Glutamatergic neuron (in vitro differentiated cells): ENCODE measurements around the gene ARHGAP1. TPM values are rescaled to one million over a fixed set of nuclear protein-coding genes. Genes with fewer than 3 reads are reported as not detected.

ENCODE experiments used
- DNase-seq: peaks from one replicate; pipeline ENCODE4 v3.0.0; 2022
- H3K27ac Mint-ChIP-seq: one replicate; pipeline ENCODE4 v1.8.0; 2020; ENCODE audit warnings: mild to moderate bottlenecking, mixed read lengths, inconsistent platforms; ENCODE audit not compliant: unreplicated experiment
- H3K27me3 Mint-ChIP-seq: one replicate; pipeline ENCODE4 v1.8.0; 2020; ENCODE audit warnings: mild to moderate bottlenecking, moderate library complexity, mixed read lengths, inconsistent platforms; ENCODE audit not compliant: unreplicated experiment
- H3K36me3 Mint-ChIP-seq: one replicate; pipeline ENCODE4 v1.8.0; 2020; ENCODE audit warnings: mild to moderate bottlenecking, mixed read lengths, inconsistent platforms; ENCODE audit not compliant: unreplicated experiment
- H3K4me1 Mint-ChIP-seq: one replicate; pipeline ENCODE4 v1.8.0; 2020; ENCODE audit warnings: mild to moderate bottlenecking, low read depth, mixed read lengths, inconsistent platforms; ENCODE audit not compliant: unreplicated experiment
- H3K4me3 Mint-ChIP-seq: one replicate; pipeline ENCODE4 v1.8.0; 2020; ENCODE audit warnings: mild to moderate bottlenecking, mixed read lengths, inconsistent platforms; ENCODE audit not compliant: unreplicated experiment
- H3K9me3 Mint-ChIP-seq: one replicate; pipeline ENCODE4 v1.8.0; 2020; ENCODE audit warnings: mild to moderate bottlenecking, moderate library complexity, mixed read lengths, inconsistent platforms; ENCODE audit not compliant: unreplicated experiment
- total RNA-seq: library from RNA; stranded (reverse); fragmentation: NEBNext Ultra II Directional; extraction: Animal tissue kit (Norgen Biotek cat#: 25700); gene quantifications from one replicate; pipeline ENCODE4 v1.2.1, GENCODE V29; 2021; ENCODE audit not compliant: unreplicated experiment
- TF ChIP-seq, protein P1 (sequence below): fragments of 200-600 bp; sonication (generic); IDR thresholded peaks from one replicate; pipeline ENCODE4 v1.5.0; 2021; ENCODE audit not compliant: partially characterized antibody, unreplicated experiment

The ARHGAP1 gene
- total RNA-seq, 1 donor from 2014 or later = 38.4 TPM

DNA sequence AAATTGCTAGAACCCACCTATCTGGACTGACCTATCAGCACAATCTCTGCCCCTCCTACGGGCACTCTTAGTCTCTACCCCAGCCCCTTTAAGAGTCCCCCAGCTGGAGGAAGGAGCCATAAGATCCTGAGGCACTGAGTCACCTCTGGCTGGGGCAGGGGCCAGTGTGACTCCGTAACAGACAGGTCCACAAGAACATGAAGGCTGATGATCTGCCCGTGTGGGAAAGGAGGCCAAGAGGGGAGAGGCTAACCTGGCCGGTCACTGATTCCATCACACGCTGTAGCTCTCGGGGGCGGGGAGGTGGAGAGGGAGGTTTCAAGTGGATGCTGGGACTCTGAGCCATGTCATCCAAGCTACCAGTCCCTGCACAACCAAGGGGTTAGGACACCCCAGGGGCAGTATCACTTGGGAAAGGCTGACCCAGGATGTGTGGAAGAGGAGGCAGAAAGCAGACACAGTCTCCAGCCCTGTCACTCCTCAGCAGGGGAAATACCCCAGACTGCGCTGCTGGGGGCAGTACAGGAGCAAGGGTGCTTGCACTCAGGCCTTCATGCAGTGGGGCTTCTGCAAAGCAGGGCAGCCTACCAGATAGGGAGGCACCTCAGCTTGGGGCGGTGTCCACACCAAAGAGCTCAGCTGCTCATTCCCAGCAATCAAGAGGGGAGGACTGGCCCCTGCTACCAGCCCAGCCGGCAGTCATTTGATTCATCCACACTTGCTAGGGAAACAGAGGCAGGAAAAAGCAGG is 22.3 kb downstream of the ARHGAP1 start:
- Mint-ChIP-seq H3K4me1 (peaks cover 17% of the 10 kb centered on the region), H3K27me3 (peaks cover 2% of the 10 kb centered on the region), H3K27ac (no peak overlapping the region), H3K4me3 (no peak overlapping the region), H3K9me3 (peaks cover 9% of the 10 kb centered on the region), H3K36me3 (no peaks in the 10 kb centered on the region)
- TF ChIP-seq, protein P1, sequence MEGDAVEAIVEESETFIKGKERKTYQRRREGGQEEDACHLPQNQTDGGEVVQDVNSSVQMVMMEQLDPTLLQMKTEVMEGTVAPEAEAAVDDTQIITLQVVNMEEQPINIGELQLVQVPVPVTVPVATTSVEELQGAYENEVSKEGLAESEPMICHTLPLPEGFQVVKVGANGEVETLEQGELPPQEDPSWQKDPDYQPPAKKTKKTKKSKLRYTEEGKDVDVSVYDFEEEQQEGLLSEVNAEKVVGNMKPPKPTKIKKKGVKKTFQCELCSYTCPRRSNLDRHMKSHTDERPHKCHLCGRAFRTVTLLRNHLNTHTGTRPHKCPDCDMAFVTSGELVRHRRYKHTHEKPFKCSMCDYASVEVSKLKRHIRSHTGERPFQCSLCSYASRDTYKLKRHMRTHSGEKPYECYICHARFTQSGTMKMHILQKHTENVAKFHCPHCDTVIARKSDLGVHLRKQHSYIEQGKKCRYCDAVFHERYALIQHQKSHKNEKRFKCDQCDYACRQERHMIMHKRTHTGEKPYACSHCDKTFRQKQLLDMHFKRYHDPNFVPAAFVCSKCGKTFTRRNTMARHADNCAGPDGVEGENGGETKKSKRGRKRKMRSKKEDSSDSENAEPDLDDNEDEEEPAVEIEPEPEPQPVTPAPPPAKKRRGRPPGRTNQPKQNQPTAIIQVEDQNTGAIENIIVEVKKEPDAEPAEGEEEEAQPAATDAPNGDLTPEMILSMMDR = no peak
- DNase-seq = no peak

DNA sequence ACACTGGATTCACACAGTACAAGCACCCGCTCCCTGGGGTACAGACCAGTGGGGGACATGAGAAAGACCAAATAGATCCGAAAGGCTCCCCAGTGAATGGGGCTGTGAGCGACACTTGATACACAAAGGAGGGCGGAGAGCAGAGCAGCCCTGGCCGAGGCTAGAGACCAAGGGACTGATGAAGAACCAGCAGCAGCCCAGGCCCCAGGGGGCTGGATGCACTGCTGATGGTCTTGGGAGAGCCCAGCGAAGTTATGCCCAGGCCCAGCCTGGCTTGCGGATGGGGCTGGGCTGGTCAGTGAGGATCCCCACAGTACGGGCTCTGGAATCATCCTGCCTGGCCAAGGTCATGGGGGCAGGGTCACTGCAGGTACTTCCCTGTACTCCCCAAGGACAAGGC is 23.2 kb downstream of the ARHGAP1 start:
- no peak for DNase-seq
- TF ChIP-seq, protein P1 = no peak
- H3K4me3 Mint-ChIP-seq = peak overlapping the region; percentile 56
- H3K9me3 Mint-ChIP-seq = peaks cover 17% of the 10 kb centered on the region
- H3K27me3 Mint-ChIP-seq = peaks cover 8% of the 10 kb centered on the region
- peaks cover 7% of the 10 kb centered on the region for H3K36me3 Mint-ChIP-seq
- peaks cover 21% of the 10 kb centered on the region for H3K4me1 Mint-ChIP-seq
- H3K27ac Mint-ChIP-seq = peak overlapping the region; percentile 70

DNA sequence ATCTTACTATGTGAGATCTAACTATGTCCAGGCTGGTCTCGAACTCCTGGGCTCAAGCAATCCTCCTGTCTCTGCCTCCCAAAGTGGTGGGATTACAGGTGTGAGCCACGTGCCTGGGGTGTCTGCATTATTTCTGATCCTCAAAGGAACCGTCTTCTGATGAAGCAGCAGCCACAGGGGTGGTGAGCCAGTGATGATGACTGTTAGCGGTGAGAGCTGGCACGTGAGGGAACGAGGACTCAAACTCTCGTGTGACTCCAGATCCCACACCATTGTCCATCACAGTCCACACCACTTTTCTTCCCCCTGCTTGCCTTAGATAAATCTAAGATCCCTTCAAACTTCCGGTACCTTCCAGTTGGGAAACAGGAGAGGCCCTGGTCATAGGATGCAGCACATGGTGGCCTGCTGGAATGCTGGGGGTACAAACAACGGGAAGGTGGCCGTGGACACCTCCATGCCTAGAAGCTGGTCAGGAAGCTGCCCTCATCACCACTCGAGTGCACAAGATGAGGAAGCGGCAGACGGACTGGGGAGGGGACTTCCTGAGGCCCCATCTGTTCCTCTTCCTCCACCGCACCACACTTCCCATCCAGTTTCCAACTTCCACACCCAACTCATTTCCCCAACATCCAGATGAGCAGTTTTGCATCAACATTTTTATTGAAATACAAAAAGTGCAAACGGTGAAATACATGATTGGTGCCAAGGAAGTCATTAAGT is 23.8 kb downstream of the ARHGAP1 start:
- Mint-ChIP-seq H3K27me3 (peaks cover 8% of the 10 kb centered on the region), H3K4me1 (peaks cover 25% of the 10 kb centered on the region), H3K9me3 (peaks cover 21% of the 10 kb centered on the region), H3K27ac (peak overlapping the region; percentile 70), H3K36me3 (peaks cover 12% of the 10 kb centered on the region), H3K4me3 (peak overlapping the region; percentile 56)
- TF ChIP-seq, protein P1 = no peak
- no peak for DNase-seq

DNA sequence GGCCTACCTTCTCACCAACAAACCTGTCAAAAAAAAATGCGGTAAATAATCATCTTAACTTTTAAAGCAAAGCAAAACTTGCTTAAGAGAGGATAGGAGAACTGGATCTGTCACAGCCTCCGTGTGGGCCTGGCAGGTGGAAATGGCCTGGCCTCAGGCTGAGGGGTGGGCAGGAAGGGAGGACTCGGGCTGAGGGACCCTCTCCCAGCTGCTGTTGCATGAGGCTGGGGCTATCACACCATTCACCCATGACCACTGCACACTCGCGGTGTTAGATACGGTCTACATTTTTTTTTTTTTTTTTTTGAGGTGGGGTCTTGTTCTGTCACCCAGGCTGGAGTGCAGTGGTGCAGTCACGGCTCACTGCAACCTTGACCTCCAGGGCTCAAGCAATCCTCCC is 24.5 kb downstream of the ARHGAP1 start:
- no peak for DNase-seq
- Mint-ChIP-seq H3K36me3 (peaks cover 13% of the 10 kb centered on the region), H3K4me3 (no peak overlapping the region), H3K27me3 (peaks cover 12% of the 10 kb centered on the region), H3K27ac (no peak overlapping the region), H3K9me3 (peaks cover 21% of the 10 kb centered on the region), H3K4me1 (peaks cover 25% of the 10 kb centered on the region)
- TF ChIP-seq, protein P1 = no peak
